GM12878 (cell line): ENCODE measurements around the gene MCRIP2.

Experiments used
- BRCA1 ChIP-seq: IDR thresholded peaks from 2 replicates; pipeline ENCODE4 v1.6.1; 2011; ENCODE audit warnings: low read depth, low read length, improper control_type of control experiment
- CEBPB ChIP-seq, 2 experiments: fragments of 150-350 bp in 1 of 2; IDR thresholded peaks; 2 replicates each; pipeline ENCODE4 v1.6.1; 2012 to 2014; ENCODE audit warnings: low read depth in 2 of 2, low read length in 2 of 2, borderline replicate concordance in 1 of 2, inconsistent platforms in 1 of 2
- POLR2A ChIP-seq: IDR thresholded peaks from 2 replicates; pipeline ENCODE4 v1.6.1; 2011; ENCODE audit warnings: low read depth, mild to moderate bottlenecking, low read length
- RELA ChIP-seq: fragments of 450-650 bp; IDR thresholded peaks from 2 replicates; pipeline ENCODE4 v1.8.0; 2014; ENCODE audit warnings: borderline replicate concordance; ENCODE audit not compliant: partially characterized antibody
- ZNF274 ChIP-seq: IDR thresholded peaks from one replicate; pipeline ENCODE4 v1.8.0; 2011; ENCODE audit not compliant: insufficient read length, insufficient read depth
- TF ChIP-seq, protein P1 (sequence below): fragments of 450-650 bp; IDR thresholded peaks from 2 replicates; pipeline ENCODE4 v1.6.1; 2017; ENCODE audit warnings: mild to moderate bottlenecking
- TF ChIP-seq, protein P2 (sequence below): IDR thresholded peaks from 2 replicates; pipeline ENCODE4 v1.6.1; 2011; ENCODE audit warnings: low read depth, low read length, improper control_type of control experiment, borderline replicate concordance
- TF ChIP-seq, protein P3 (sequence below), 3 experiments: IDR thresholded peaks in 2 of 3; conservative IDR thresholded peaks in 1 of 3; 2 replicates each; pipeline ENCODE4 v1.5.1; 2011; ENCODE audit warnings: low read depth in 3 of 3, low read length in 3 of 3, mild to moderate bottlenecking in 3 of 3, control low read depth in 2 of 3, moderate library complexity in 2 of 3, inconsistent platforms in 1 of 3, mixed read lengths in 1 of 3; ENCODE audit not compliant: control insufficient read depth in 2 of 3, insufficient read depth in 1 of 3; ENCODE audit errors: extremely low read depth in 1 of 3

DNA sequence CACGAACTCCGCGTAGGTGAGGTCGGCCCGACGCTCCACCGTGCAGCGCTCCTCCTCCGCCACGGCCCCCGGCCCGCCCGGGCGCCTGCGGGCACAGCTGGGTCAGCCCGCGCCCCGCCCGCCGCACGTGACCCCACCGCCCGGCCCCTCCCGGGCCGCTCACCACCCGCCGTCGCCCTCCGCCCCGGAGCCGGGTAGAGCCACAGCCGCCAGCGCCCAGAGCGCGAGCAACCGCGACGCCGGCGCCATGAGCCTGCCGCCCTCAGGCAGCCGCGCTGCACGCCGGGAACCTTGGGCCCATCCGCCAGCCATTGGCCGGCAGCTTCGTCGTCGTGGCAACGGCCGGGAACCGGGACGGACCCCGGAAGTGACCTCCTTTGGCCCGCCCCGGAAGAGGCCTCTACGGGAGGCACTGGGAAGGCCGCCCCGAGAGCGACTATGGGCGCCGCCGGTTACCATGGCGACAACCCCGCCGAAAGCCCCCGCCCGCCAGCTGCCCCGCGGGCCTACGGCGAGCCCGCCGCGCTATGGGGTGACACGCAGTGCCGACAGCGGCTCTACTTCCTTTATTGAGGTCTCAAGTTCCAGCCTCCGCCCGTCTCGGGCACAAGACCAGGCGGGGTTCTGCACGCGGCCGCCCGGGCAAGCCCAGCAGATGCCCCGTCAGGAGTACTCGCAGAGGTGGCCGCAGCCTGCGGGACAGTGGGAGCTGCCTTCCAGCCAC lies 42.6 kb downstream of the MCRIP2 start, which contains the start of gene JMJD8:
- no peak for TF ChIP-seq BRCA1
- TF ChIP-seq, protein P1, sequence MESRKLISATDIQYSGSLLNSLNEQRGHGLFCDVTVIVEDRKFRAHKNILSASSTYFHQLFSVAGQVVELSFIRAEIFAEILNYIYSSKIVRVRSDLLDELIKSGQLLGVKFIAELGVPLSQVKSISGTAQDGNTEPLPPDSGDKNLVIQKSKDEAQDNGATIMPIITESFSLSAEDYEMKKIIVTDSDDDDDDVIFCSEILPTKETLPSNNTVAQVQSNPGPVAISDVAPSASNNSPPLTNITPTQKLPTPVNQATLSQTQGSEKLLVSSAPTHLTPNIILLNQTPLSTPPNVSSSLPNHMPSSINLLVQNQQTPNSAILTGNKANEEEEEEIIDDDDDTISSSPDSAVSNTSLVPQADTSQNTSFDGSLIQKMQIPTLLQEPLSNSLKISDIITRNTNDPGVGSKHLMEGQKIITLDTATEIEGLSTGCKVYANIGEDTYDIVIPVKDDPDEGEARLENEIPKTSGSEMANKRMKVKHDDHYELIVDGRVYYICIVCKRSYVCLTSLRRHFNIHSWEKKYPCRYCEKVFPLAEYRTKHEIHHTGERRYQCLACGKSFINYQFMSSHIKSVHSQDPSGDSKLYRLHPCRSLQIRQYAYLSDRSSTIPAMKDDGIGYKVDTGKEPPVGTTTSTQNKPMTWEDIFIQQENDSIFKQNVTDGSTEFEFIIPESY = no peak
- peak; percentile 92 for TF ChIP-seq POLR2A
- no peak for TF ChIP-seq CEBPB (IDR thresholded peaks at IDR 0.05; ENCODE audit: borderline replicate concordance in 1 of 2, low read depth in 2 of 2, low read length in 2 of 2)
- TF ChIP-seq RELA = peak; percentile 24
- TF ChIP-seq ZNF274 = no peak
- TF ChIP-seq, protein P2, sequence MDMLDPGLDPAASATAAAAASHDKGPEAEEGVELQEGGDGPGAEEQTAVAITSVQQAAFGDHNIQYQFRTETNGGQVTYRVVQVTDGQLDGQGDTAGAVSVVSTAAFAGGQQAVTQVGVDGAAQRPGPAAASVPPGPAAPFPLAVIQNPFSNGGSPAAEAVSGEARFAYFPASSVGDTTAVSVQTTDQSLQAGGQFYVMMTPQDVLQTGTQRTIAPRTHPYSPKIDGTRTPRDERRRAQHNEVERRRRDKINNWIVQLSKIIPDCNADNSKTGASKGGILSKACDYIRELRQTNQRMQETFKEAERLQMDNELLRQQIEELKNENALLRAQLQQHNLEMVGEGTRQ = no peak
- TF ChIP-seq, protein P3, sequence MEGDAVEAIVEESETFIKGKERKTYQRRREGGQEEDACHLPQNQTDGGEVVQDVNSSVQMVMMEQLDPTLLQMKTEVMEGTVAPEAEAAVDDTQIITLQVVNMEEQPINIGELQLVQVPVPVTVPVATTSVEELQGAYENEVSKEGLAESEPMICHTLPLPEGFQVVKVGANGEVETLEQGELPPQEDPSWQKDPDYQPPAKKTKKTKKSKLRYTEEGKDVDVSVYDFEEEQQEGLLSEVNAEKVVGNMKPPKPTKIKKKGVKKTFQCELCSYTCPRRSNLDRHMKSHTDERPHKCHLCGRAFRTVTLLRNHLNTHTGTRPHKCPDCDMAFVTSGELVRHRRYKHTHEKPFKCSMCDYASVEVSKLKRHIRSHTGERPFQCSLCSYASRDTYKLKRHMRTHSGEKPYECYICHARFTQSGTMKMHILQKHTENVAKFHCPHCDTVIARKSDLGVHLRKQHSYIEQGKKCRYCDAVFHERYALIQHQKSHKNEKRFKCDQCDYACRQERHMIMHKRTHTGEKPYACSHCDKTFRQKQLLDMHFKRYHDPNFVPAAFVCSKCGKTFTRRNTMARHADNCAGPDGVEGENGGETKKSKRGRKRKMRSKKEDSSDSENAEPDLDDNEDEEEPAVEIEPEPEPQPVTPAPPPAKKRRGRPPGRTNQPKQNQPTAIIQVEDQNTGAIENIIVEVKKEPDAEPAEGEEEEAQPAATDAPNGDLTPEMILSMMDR (IDR thresholded peaks at IDR 0.05 in 2 of 3, conservative IDR thresholded peaks at IDR 0.05 in 1 of 3; ENCODE audit: control insufficient read depth in 2 of 3, extremely low read depth in 1 of 3, insufficient read depth in 1 of 3, low read depth in 3 of 3, low read length in 3 of 3) = no peak
